ENCODE data around the gene KIF6.

- TF ChIP-seq, protein P1, sequence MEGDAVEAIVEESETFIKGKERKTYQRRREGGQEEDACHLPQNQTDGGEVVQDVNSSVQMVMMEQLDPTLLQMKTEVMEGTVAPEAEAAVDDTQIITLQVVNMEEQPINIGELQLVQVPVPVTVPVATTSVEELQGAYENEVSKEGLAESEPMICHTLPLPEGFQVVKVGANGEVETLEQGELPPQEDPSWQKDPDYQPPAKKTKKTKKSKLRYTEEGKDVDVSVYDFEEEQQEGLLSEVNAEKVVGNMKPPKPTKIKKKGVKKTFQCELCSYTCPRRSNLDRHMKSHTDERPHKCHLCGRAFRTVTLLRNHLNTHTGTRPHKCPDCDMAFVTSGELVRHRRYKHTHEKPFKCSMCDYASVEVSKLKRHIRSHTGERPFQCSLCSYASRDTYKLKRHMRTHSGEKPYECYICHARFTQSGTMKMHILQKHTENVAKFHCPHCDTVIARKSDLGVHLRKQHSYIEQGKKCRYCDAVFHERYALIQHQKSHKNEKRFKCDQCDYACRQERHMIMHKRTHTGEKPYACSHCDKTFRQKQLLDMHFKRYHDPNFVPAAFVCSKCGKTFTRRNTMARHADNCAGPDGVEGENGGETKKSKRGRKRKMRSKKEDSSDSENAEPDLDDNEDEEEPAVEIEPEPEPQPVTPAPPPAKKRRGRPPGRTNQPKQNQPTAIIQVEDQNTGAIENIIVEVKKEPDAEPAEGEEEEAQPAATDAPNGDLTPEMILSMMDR (IDR thresholded peaks at IDR 0.05), result no peak
- TF ChIP-seq EZH2 (IDR thresholded peaks at IDR 0.05), result no peak
Measured at GRCh38 chr6:39515471-39515870, 209.7 kb downstream of the KIF6 start.

Measured in neural progenitor cell (in vitro differentiated cells).